ENCODE measurements around the gene NOS3. TPM values are rescaled to one million over a fixed set of nuclear protein-coding genes. Genes with fewer than 3 reads are reported as not detected.
A peak's percentile ranks its signal among the peaks of the same experiment; 100 is the strongest.

NOS3 gene
- total and polyA plus RNA-seq, 11 donors = 8.9 to 49.4 (median 17.3) TPM

DNA sequence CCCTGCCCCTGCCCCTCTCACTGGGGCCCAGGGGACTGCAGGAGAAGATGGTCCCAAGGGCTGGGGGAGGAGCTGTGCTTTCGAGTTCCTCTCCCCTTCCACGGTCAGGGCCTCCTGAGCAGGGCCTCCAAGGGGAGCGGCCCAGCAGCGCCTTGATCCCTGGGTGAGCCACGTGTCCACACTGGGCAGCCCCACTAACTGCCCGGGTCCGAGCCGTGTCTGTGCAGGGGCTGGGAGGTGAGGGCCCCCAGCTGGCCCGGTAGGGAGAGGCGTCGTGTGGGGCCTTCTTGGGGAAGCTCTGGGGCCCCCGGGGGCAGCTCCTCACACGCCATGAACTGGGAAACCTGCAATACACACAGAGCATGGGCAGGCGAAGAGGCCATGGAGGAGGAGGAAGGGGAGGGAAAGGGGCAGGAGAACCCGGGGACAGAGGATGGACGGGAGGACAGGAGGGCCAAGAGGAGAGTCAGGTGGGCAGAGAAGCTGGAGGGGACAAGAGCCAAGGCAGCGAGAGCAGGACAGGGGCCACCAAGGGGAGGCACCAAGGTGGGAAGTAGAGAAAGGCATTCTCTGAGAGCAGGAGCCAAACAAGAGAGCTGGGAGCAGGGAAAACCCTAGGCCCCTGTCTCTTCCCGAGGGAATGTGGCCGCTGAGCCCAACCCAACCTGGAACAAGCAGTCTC lies 45.5 kb upstream of the NOS3 start:
- 33 to 44% (median 43%) methylated on average over 14 to 19 of the region's 19 CpGs for WGBS, 4 donors
- ATAC-seq (no peak), DNase-seq (peak in 3 of 5 donors; percentile 10 to 27 (median 17))
- H3K36me3 ChIP-seq = peaks cover 0 to 13% (median 0%) of the 10 kb centered on the region in 9 donors
- peaks cover 0 to 64% (median 11%) of the 10 kb centered on the region in 12 donors for H3K4me1 ChIP-seq
- intact Hi-C loops (cut with DNase I) = no loop called here
- H3K4me3 ChIP-seq = no peak overlapping the region
- peak overlapping the region in 11 of 12 donors; percentile 52 to 88 (median 83) for H3K27ac ChIP-seq
- TF ChIP-seq POLR2A (IDR thresholded peaks at IDR 0.05) (no peak), CTCF (IDR thresholded peaks at IDR 0.05) (no peak)
- peaks cover 0 to 20% (median 0%) of the 10 kb centered on the region in 9 donors for H3K27me3 ChIP-seq
- no peaks in the 10 kb centered on the region for H3K9me3 ChIP-seq

GRCh38 chr7:150945853-150946420 lies 44.9 kb upstream of the NOS3 start:
- Histone ChIP-seq H3K4me3 (no peak overlapping the region), H3K36me3 (peaks cover 0 to 18% (median 0%) of the 10 kb centered on the region in 9 donors), H3K27ac (peak overlapping the region; percentile 42 to 88 (median 79)), H3K9me3 (no peaks in the 10 kb centered on the region), H3K4me1 (peaks cover 0 to 64% (median 11%) of the 10 kb centered on the region in 12 donors), H3K27me3 (peaks cover 0 to 20% (median 0%) of the 10 kb centered on the region in 9 donors)
- DNase-seq (peak; percentile 77 to 95 (median 83)), ATAC-seq (peak; percentile 78 to 84 (median 80))
- TF ChIP-seq CTCF (IDR thresholded peaks at IDR 0.05) (no peak), POLR2A (IDR thresholded peaks at IDR 0.05) (no peak)
- WGBS, 4 donors = 45 to 56% (median 52%) methylated on average over 16 to 17 of the region's 17 CpGs
- intact Hi-C loops (cut with DNase I) = no loop called here

DNA sequence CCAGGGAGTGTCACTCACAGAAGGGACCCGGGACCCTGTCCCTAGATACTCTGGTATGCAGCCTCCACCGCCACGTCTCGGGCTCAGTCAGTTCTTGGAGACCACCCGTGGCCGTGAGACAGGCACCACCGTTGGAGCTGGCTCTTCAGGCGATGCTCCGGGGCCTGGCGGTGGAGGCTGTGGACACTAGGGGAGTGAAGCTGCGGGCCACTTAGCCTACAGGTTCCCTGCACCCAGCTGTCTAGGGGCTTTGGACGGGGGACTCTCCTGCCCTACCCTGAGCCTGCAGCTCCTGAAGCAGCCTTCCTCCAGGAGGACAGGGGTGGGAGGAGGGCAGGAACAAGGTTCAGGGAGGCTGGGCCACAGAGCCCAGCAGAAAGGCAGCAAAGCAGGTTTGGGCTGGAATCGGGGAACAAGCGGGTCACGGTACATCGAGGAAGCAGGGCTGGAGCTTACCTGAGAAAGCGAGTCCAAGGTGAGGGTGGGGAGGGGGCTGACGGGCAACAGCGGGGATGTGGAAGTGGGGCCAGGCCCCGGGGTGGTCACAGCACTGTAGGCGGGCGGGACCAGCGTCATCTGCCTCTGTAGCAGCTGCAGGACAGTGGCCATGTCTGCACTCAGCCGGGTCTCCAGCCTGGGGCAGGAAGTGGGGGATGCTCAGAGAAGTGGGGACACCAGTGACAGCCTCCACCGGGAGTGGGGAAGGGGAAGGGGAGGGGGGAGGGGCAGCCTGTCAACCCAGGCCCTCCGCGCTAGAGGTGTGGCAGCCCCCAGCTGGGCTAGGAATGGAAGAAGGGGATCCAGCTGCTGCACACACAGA lies 44.2 kb upstream of the NOS3 start:
- peak in 3 of 5 donors; percentile 22 to 61 (median 31) for DNase-seq
- peaks cover 0 to 18% (median 0%) of the 10 kb centered on the region in 9 donors for H3K36me3 ChIP-seq
- H3K27ac ChIP-seq = peak overlapping the region in 11 of 12 donors; percentile 23 to 88 (median 69)
- ATAC-seq = peak in 1 of 4 donors; percentile 0
- no peak overlapping the region for H3K4me3 ChIP-seq
- no peaks in the 10 kb centered on the region for H3K9me3 ChIP-seq
- H3K27me3 ChIP-seq = peaks cover 0 to 16% (median 0%) of the 10 kb centered on the region in 9 donors
- TF ChIP-seq POLR2A (IDR thresholded peaks at IDR 0.05) (no peak), CTCF (IDR thresholded peaks at IDR 0.05) (no peak)
- 65 to 69% (median 67%) methylated on average over 17 to 27 of the region's 27 CpGs for WGBS, 4 donors
- intact Hi-C loops (cut with DNase I) = no loop called here
- H3K4me1 ChIP-seq = peaks cover 0 to 61% (median 11%) of the 10 kb centered on the region in 12 donors
